HepG2 (cell line): ENCODE measurements around the gene SHISA7. TPM values are rescaled to one million over a fixed set of nuclear protein-coding genes. Genes with fewer than 3 reads are reported as not detected.

ENCODE experiments used
- ATF7-NPFF ChIP-seq: sonication (generic); formaldehyde crosslinking; IDR thresholded peaks from 2 replicates; pipeline ENCODE4 v1.8.1; 2023; ENCODE audit warnings: mild to moderate bottlenecking, low read depth, missing genetic modification reagents, moderate library complexity
- CAMTA2 ChIP-seq: sonication (generic); formaldehyde crosslinking; IDR thresholded peaks from 2 replicates; pipeline ENCODE4 v1.4.0; 2020; ENCODE audit warnings: mild to moderate bottlenecking, missing genetic modification reagents, borderline replicate concordance
- GABPB1 ChIP-seq: IDR thresholded peaks from 2 replicates; pipeline ENCODE4 v1.6.1; 2016; ENCODE audit warnings: mild to moderate bottlenecking, missing genetic modification reagents, moderate library complexity, missing compliant biosample characterization
- IRF2 ChIP-seq: IDR thresholded peaks from 2 replicates; pipeline ENCODE4 v1.6.1; 2018; ENCODE audit warnings: missing genetic modification reagents, missing compliant biosample characterization
- KDM6A ChIP-seq: IDR thresholded peaks from 2 replicates; pipeline ENCODE4 v1.6.1; 2016; ENCODE audit warnings: low read depth
- MAFK ChIP-seq, 2 experiments: IDR thresholded peaks in 1 of 2; conservative IDR thresholded peaks in 1 of 2; 2 replicates each; pipeline ENCODE4 v1.6.1; 2011; ENCODE audit warnings: improper control_type of control experiment in 2 of 2, low read length in 2 of 2
- NAIF1 ChIP-seq: sonication (generic); formaldehyde crosslinking; IDR thresholded peaks from 2 replicates; pipeline ENCODE4 v1.5.0; 2020; ENCODE audit warnings: mild to moderate bottlenecking, missing genetic modification reagents, borderline replicate concordance
- NFKB2 ChIP-seq: sonication (generic); formaldehyde crosslinking; IDR thresholded peaks from 2 replicates; pipeline ENCODE4 v1.4.0; 2020; ENCODE audit warnings: missing genetic modification reagents, borderline replicate concordance
- PAX8 ChIP-seq: sonication (generic); formaldehyde crosslinking; IDR thresholded peaks from 2 replicates; pipeline ENCODE4 v1.8.0; 2022; ENCODE audit warnings: mild to moderate bottlenecking, missing genetic modification reagents, borderline replicate concordance
- PITX1 ChIP-seq: sonication (generic); formaldehyde crosslinking; IDR thresholded peaks from 2 replicates; pipeline ENCODE4 v1.5.1; 2020; ENCODE audit warnings: mild to moderate bottlenecking, missing genetic modification reagents
- SNAI1 ChIP-seq: sonication (generic); formaldehyde crosslinking; IDR thresholded peaks from 2 replicates; pipeline ENCODE4 v1.5.0; 2020; ENCODE audit warnings: mild to moderate bottlenecking, missing genetic modification reagents, borderline replicate concordance
- ZNF331 ChIP-seq: sonication (generic); formaldehyde crosslinking; IDR thresholded peaks from 2 replicates; pipeline ENCODE4 v1.4.0; 2020; ENCODE audit warnings: missing genetic modification reagents
- ZNF335 ChIP-seq: sonication (generic); formaldehyde crosslinking; IDR thresholded peaks from 2 replicates; pipeline ENCODE4 v1.4.0; 2020; ENCODE audit warnings: missing genetic modification reagents
- ZNF567 ChIP-seq: sonication (generic); formaldehyde crosslinking; IDR thresholded peaks from 2 replicates; pipeline ENCODE4 v1.8.1; 2023; ENCODE audit warnings: mild to moderate bottlenecking, missing genetic modification reagents, borderline replicate concordance
- polyA plus RNA-seq, 8 experiments: library from polyadenylated mRNA; depleted of rRNA in 3 of 8; stranded (reverse) in 7 of 8; unstranded in 1 of 8; fragments of >200 nt; fragmentation: Illumina TruSeq in 4 of 8; extraction: Trizol in 4 of 8; gene quantifications; 2 replicates each; pipeline versions ENCODE4 v1.2.1 to v1.2.3, GENCODE V29; 2011 to 2016; ENCODE audit warnings: low read depth in 4 of 8, missing spikeins in 1 of 8, mixed read lengths in 1 of 8; ENCODE audit not compliant: insufficient read depth in 1 of 8
- total RNA-seq, 5 experiments: library from RNA; depleted of rRNA; stranded (reverse); fragments of >200 nt; fragmentation: Illumina TruSeq; extraction: Trizol; gene quantifications; 2 replicates each; pipeline ENCODE4 v1.2.3, GENCODE V29; 2016; ENCODE audit warnings: low read depth in 1 of 5
- TF ChIP-seq, protein P1 (sequence below): sonication (generic); formaldehyde crosslinking; IDR thresholded peaks from 2 replicates; pipeline ENCODE4 v1.5.1; 2020; ENCODE audit warnings: missing genetic modification reagents, mild to moderate bottlenecking, borderline replicate concordance
- TF ChIP-seq, protein P2 (sequence below): sonication (generic); formaldehyde crosslinking; IDR thresholded peaks from 2 replicates; pipeline ENCODE4 v1.8.1; 2023; ENCODE audit warnings: mild to moderate bottlenecking, missing genetic modification reagents, borderline replicate concordance
- TF ChIP-seq, protein P3 (sequence below): sonication (generic); formaldehyde crosslinking; IDR thresholded peaks from 2 replicates; pipeline ENCODE4 v1.4.0; 2020; ENCODE audit warnings: missing genetic modification reagents
- TF ChIP-seq, protein P4 (sequence below): sonication (generic); formaldehyde crosslinking; conservative IDR thresholded peaks from 2 replicates; pipeline ENCODE4 v1.4.0; 2020; ENCODE audit warnings: missing genetic modification reagents
- TF ChIP-seq, protein P5 (sequence below): IDR thresholded peaks from 2 replicates; pipeline ENCODE4 v1.6.1; 2016
- TF ChIP-seq, protein P6 (sequence below): sonication (generic); formaldehyde crosslinking; IDR thresholded peaks from 2 replicates; pipeline ENCODE4 v1.4.0; 2020; ENCODE audit warnings: missing genetic modification reagents

Gene SHISA7
- total and polyA plus RNA-seq, 2 of the 13 experiments (the other 11 are each of a cell fraction or from before 2014, with no cell fraction given) = not detected

DNA sequence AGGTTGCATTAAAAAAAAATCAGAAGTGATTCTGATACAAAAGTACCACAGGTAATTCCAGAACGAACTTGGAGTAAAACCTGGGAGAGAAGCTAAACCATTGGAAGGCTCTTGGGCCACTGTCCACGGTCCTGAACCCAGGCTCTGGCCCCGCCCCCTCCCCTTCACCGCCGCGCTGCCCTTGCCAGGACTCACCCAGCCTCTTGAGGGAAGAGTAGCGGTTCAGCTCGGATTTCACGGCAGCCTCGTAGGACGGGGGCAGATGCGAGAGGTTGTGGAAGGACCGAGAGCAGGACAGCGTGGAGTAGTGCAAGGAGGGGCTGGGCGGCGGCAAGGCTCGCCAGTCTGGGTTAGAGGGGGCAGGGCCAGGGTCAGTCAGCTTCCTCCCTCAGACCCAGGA lies 5.7 kb downstream of the SHISA7 start (continued):
- TF ChIP-seq ZNF567 (CRISPR knock-in tag) (no peak), ZNF331 (CRISPR knock-in tag) (peak; percentile 74), NAIF1 (CRISPR knock-in tag) (no peak; the same call in 1 of the 2 replicates), PITX1 (CRISPR knock-in tag) (0 out of 2 replicates have a peak, but pooled peaks have one; percentile 27), NFKB2 (peak; percentile 84), CAMTA2 (no peak), PAX8 (CRISPR knock-in tag) (0 out of 2 replicates have a peak, but pooled peaks have one; percentile 56), KDM6A (CRISPR knock-in tag) (no peak), SNAI1 (CRISPR knock-in tag) (no peak), ZNF335 (CRISPR knock-in tag) (peak; percentile 68; the same call in 1 of the 2 replicates), ATF7-NPFF (CRISPR knock-in tag) (peak; percentile 30; the same call in 1 of the 2 replicates), IRF2 (CRISPR knock-in tag) (peak; percentile 64; the same call in 1 of the 2 replicates), MAFK (conservative IDR thresholded peaks at IDR 0.05 in 1 of 2, IDR thresholded peaks at IDR 0.05 in 1 of 2; ENCODE audit: low read length in 2 of 2) (no peak), GABPB1 (peak; percentile 32; the same call in 1 of the 2 replicates)
- TF ChIP-seq, protein P1, sequence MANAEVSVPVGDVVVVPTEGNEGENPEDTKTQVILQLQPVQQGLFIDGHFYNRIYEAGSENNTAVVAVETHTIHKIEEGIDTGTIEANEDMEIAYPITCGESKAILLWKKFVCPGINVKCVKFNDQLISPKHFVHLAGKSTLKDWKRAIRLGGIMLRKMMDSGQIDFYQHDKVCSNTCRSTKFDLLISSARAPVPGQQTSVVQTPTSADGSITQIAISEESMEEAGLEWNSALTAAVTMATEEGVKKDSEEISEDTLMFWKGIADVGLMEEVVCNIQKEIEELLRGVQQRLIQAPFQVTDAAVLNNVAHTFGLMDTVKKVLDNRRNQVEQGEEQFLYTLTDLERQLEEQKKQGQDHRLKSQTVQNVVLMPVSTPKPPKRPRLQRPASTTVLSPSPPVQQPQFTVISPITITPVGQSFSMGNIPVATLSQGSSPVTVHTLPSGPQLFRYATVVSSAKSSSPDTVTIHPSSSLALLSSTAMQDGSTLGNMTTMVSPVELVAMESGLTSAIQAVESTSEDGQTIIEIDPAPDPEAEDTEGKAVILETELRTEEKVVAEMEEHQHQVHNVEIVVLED = no peak
- TF ChIP-seq, protein P2, sequence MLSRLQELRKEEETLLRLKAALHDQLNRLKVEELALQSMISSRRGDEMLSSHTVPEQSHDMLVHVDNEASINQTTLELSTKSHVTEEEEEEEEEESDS (CRISPR knock-in tag) = no peak
- TF ChIP-seq, protein P3, sequence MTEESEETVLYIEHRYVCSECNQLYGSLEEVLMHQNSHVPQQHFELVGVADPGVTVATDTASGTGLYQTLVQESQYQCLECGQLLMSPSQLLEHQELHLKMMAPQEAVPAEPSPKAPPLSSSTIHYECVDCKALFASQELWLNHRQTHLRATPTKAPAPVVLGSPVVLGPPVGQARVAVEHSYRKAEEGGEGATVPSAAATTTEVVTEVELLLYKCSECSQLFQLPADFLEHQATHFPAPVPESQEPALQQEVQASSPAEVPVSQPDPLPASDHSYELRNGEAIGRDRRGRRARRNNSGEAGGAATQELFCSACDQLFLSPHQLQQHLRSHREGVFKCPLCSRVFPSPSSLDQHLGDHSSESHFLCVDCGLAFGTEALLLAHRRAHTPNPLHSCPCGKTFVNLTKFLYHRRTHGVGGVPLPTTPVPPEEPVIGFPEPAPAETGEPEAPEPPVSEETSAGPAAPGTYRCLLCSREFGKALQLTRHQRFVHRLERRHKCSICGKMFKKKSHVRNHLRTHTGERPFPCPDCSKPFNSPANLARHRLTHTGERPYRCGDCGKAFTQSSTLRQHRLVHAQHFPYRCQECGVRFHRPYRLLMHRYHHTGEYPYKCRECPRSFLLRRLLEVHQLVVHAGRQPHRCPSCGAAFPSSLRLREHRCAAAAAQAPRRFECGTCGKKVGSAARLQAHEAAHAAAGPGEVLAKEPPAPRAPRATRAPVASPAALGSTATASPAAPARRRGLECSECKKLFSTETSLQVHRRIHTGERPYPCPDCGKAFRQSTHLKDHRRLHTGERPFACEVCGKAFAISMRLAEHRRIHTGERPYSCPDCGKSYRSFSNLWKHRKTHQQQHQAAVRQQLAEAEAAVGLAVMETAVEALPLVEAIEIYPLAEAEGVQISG = peak; percentile 55
- TF ChIP-seq, protein P4, sequence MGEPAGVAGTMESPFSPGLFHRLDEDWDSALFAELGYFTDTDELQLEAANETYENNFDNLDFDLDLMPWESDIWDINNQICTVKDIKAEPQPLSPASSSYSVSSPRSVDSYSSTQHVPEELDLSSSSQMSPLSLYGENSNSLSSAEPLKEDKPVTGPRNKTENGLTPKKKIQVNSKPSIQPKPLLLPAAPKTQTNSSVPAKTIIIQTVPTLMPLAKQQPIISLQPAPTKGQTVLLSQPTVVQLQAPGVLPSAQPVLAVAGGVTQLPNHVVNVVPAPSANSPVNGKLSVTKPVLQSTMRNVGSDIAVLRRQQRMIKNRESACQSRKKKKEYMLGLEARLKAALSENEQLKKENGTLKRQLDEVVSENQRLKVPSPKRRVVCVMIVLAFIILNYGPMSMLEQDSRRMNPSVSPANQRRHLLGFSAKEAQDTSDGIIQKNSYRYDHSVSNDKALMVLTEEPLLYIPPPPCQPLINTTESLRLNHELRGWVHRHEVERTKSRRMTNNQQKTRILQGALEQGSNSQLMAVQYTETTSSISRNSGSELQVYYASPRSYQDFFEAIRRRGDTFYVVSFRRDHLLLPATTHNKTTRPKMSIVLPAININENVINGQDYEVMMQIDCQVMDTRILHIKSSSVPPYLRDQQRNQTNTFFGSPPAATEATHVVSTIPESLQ (CRISPR knock-in tag) = 0 out of 2 replicates have a peak, but pooled peaks have one; percentile 81
- TF ChIP-seq, protein P5, sequence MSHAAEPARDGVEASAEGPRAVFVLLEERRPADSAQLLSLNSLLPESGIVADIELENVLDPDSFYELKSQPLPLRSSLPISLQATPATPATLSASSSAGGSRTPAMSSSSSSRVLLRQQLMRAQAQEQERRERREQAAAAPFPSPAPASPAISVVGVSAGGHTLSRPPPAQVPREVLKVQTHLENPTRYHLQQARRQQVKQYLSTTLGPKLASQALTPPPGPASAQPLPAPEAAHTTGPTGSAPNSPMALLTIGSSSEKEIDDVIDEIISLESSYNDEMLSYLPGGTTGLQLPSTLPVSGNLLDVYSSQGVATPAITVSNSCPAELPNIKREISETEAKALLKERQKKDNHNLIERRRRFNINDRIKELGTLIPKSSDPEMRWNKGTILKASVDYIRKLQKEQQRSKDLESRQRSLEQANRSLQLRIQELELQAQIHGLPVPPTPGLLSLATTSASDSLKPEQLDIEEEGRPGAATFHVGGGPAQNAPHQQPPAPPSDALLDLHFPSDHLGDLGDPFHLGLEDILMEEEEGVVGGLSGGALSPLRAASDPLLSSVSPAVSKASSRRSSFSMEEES (CRISPR knock-in tag) = peak; percentile 77
- TF ChIP-seq, protein P6, sequence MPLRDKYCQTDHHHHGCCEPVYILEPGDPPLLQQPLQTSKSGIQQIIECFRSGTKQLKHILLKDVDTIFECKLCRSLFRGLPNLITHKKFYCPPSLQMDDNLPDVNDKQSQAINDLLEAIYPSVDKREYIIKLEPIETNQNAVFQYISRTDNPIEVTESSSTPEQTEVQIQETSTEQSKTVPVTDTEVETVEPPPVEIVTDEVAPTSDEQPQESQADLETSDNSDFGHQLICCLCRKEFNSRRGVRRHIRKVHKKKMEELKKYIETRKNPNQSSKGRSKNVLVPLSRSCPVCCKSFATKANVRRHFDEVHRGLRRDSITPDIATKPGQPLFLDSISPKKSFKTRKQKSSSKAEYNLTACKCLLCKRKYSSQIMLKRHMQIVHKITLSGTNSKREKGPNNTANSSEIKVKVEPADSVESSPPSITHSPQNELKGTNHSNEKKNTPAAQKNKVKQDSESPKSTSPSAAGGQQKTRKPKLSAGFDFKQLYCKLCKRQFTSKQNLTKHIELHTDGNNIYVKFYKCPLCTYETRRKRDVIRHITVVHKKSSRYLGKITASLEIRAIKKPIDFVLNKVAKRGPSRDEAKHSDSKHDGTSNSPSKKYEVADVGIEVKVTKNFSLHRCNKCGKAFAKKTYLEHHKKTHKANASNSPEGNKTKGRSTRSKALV = 0 out of 2 replicates have a peak, but pooled peaks have one; percentile 30
